CD14-positive monocyte (primary cell): ENCODE data around the gene UBE2QL1. TPM values are rescaled to one million over a fixed set of nuclear protein-coding genes. Genes with fewer than 3 reads are reported as not detected.

ENCODE experiments used
- DNase-seq, 3 donors: peaks; one replicate each; pipeline ENCODE4 v3.0.0-alpha.2; 2011 to 2022
- H2AFZ ChIP-seq: 2 replicates; pipeline ENCODE4 v1.6.0; 2012; ENCODE audit warnings: mild to moderate bottlenecking, low read depth, low read length, inconsistent platforms; ENCODE audit not compliant: insufficient read depth, poor library complexity, severe bottlenecking
- H3K27ac ChIP-seq, 2 donors: 1 replicate in 1 of 2; 2 replicates in 1 of 2; pipeline ENCODE4 v1.5.1; 2012 to 2013; ENCODE audit warnings: low read length in 2 of 2, control low read depth in 1 of 2, inconsistent platforms in 1 of 2, low read depth in 1 of 2, mild to moderate bottlenecking in 1 of 2
- H3K27me3 ChIP-seq, 2 donors: one replicate each; pipeline versions ENCODE4 v1.6.0 to v1.6.1; 2011 to 2013; ENCODE audit warnings: low read length in 2 of 2; ENCODE audit not compliant: control insufficient read depth in 2 of 2, insufficient read depth in 2 of 2
- H3K36me3 ChIP-seq, 2 donors: replicated peaks in 1 of 2; 1 replicate in 1 of 2; 2 replicates in 1 of 2; pipeline versions ENCODE4 v1.5.1 to v1.6.1; 2012 to 2013; ENCODE audit warnings: low read length in 2 of 2, control low read depth in 1 of 2, inconsistent platforms in 1 of 2, mild to moderate bottlenecking in 1 of 2; ENCODE audit not compliant: insufficient read depth in 2 of 2, control insufficient read depth in 1 of 2
- H3K4me1 ChIP-seq, 2 donors: 1 replicate in 1 of 2; 2 replicates in 1 of 2; pipeline versions ENCODE4 v1.5.1 to v1.6.1; 2012 to 2013; ENCODE audit warnings: low read length in 2 of 2, control low read depth in 1 of 2, inconsistent platforms in 1 of 2, mild to moderate bottlenecking in 1 of 2, moderate library complexity in 1 of 2; ENCODE audit not compliant: insufficient read depth in 2 of 2, control insufficient read depth in 1 of 2
- H3K4me2 ChIP-seq: replicated peaks from 2 replicates; pipeline ENCODE3; 2012; ENCODE audit warnings: low read length, moderate library complexity, mild to moderate bottlenecking; ENCODE audit not compliant: poor library complexity, severe bottlenecking; ENCODE audit errors: extremely low read depth
- H3K4me3 ChIP-seq, 3 experiments: fragments of 200-600 bp in 1 of 3; sonication (generic) in 1 of 3; replicated peaks in 1 of 3; 1 replicate in 2 of 3; 2 replicates in 1 of 3; pipeline ENCODE4 v1.5.1; 2011 to 2013; ENCODE audit warnings: low read length in 3 of 3, mild to moderate bottlenecking in 3 of 3, control low read depth in 2 of 3, low read depth in 2 of 3, inconsistent platforms in 1 of 3, moderate library complexity in 1 of 3
- H3K79me2 ChIP-seq: 2 replicates; pipeline ENCODE4 v1.6.0; 2012; ENCODE audit warnings: mild to moderate bottlenecking, control low read depth, inconsistent platforms, low read length, moderate library complexity; ENCODE audit not compliant: insufficient read depth
- H3K9ac ChIP-seq: 2 replicates; pipeline ENCODE4 v1.6.0; 2017; ENCODE audit warnings: low read length, mild to moderate bottlenecking; ENCODE audit not compliant: insufficient read depth, poor library complexity, severe bottlenecking
- H3K9me3 ChIP-seq, 2 donors: replicated peaks in 1 of 2; 1 replicate in 1 of 2; 2 replicates in 1 of 2; pipeline versions ENCODE4 v1.5.1 to v1.6.1; 2012 to 2013; ENCODE audit warnings: low read length in 2 of 2, control low read depth in 1 of 2; ENCODE audit not compliant: control insufficient read depth in 1 of 2, insufficient read depth in 1 of 2
- H4K20me1 ChIP-seq: 2 replicates; pipeline ENCODE4 v1.6.0; 2012; ENCODE audit warnings: mild to moderate bottlenecking, low read length, control low read depth, moderate library complexity; ENCODE audit not compliant: insufficient read depth
- H3K27ac Mint-ChIP-seq, 7 donors: one replicate each; pipeline ENCODE4 v1.8.0; 2020; ENCODE audit warnings: mild to moderate bottlenecking in 7 of 7, mixed read lengths in 7 of 7, moderate library complexity in 6 of 7, inconsistent platforms in 2 of 7
- H3K27me3 Mint-ChIP-seq, 3 donors: one replicate each; pipeline ENCODE4 v1.8.0; 2021 to 2022; ENCODE audit warnings: low read depth in 3 of 3, mild to moderate bottlenecking in 3 of 3, mixed read lengths in 3 of 3, moderate library complexity in 3 of 3, inconsistent platforms in 1 of 3
- H3K36me3 Mint-ChIP-seq, 2 donors: one replicate each; pipeline ENCODE4 v1.8.0; 2020; ENCODE audit warnings: mixed read lengths in 2 of 2, inconsistent platforms in 1 of 2, mild to moderate bottlenecking in 1 of 2
- H3K4me1 Mint-ChIP-seq: one replicate; pipeline ENCODE4 v1.8.0; 2020; ENCODE audit warnings: mild to moderate bottlenecking, mixed read lengths
- H3K4me3 Mint-ChIP-seq, 2 donors: one replicate each; pipeline ENCODE4 v1.8.0; 2020; ENCODE audit warnings: mild to moderate bottlenecking in 2 of 2, mixed read lengths in 2 of 2, moderate library complexity in 1 of 2
- H3K9me3 Mint-ChIP-seq, 7 donors: one replicate each; pipeline ENCODE4 v1.8.0; 2020 to 2022; ENCODE audit warnings: mixed read lengths in 7 of 7, mild to moderate bottlenecking in 6 of 7, moderate library complexity in 6 of 7, inconsistent platforms in 2 of 7
- CTCF ChIP-seq: fragments of 200-600 bp; IDR thresholded peaks from one replicate; pipeline ENCODE4 v1.8.0; 2022; ENCODE audit warnings: antibody characterized with exemption, mild to moderate bottlenecking
- WGBS: methylation state at CpG from one replicate; pipeline ENCODE4 v1.1.5; 2013; ENCODE audit warnings: missing lambda C conversion rate; ENCODE audit not compliant: insufficient coverage; 5-methylcytosine and 5-hydroxymethylcytosine counted together
- intact Hi-C, 2 donors: fragments of 100-400 bp; cut with micrococcal nuclease; formaldehyde crosslinking; loops; one replicate each; pipeline versions ENCODE4 v1.15.0 to v1.15.1; 2023
- polyA plus RNA-seq, 3 donors: library from polyadenylated mRNA; depleted of rRNA in 1 of 3; unstranded in 2 of 3; stranded (reverse) in 1 of 3; fragments of 300-500 nt in 2 of 3; fragments of >200 nt in 1 of 3; fragmentation: Illumina TruSeq in 2 of 3; gene quantifications; 1 replicate in 2 of 3; 2 replicates in 1 of 3; pipeline ENCODE4 v1.2.3, GENCODE V29; 2012 to 2021

The UBE2QL1 gene
- polyA plus RNA-seq, 3 donors = not detected

GRCh38 chr5:6430418-6431028 is 18.1 kb upstream of the UBE2QL1 start:
- no peaks in the 10 kb centered on the region for H3K36me3 ChIP-seq
- no peak overlapping the region for H3K4me2 ChIP-seq
- no peaks in the 10 kb centered on the region for H3K27me3 ChIP-seq
- no peaks in the 10 kb centered on the region for H3K79me2 ChIP-seq
- no peak for TF ChIP-seq CTCF
- H2AFZ ChIP-seq = no peak overlapping the region
- intact Hi-C loops = no loop called here
- no peak for DNase-seq
- no peaks in the 10 kb centered on the region for H3K4me1 ChIP-seq
- no peaks in the 10 kb centered on the region for H3K9me3 ChIP-seq
- Mint-ChIP-seq H3K27ac (no peak overlapping the region), H3K9me3 (peaks cover 0 to 5% (median 0%) of the 10 kb centered on the region in 7 donors), H3K4me1 (no peaks in the 10 kb centered on the region), H3K4me3 (no peak overlapping the region), H3K36me3 (no peaks in the 10 kb centered on the region), H3K27me3 (peaks cover 7 to 14% (median 12%) of the 10 kb centered on the region in 3 donors)
- H3K4me3 ChIP-seq = no peak overlapping the region
- no peak overlapping the region for H3K27ac ChIP-seq
- 93% methylated on average over 8 of the region's 10 CpGs for WGBS
- no peaks in the 10 kb centered on the region for H4K20me1 ChIP-seq
- H3K9ac ChIP-seq = no peak overlapping the region

DNA sequence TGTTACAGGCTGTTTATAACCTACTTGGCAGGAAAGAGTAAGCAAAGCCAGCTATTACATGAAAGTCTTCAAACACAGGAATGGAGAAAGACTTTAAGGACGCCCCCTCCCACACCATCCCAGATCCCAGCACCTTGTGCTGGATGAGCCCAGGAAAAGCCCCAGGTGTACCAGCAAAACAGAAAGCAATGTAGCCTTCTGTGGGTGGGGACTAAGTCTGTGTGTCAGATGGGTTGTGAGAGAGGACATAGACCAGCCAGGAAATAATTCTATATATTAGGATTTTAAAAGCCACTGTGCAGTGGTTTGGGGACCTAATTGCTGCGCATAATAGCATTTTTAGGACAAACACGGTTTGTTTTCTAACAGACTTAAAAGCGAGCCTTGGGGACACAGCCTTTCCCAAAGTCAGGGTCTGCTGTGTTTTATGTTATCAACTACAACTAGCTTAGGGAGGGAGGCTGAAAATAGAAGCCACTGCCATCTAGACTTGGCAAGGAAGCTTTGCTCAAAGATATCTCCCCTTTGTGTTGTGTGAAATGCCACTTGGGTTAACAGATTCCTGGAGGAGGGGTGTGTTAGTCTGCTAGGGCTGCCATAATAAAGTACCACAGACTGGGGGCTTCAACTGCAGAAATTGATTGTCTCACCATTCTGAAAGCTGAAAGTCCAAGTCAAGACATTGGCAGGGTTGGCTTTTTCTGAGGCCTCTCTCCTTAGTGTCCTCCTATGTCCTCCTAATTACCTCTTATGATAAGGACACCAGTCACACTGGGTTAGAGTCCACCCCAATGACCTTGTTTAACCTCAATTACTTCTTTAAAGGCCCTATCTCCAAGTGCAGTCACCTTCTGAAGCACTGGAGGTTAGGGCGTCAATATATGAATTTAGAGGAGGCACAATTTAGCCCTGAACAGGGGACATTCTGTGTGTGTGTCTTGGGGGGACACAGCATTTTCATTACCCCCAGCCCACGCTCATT is 17.2 kb upstream of the UBE2QL1 start:
- Histone ChIP-seq H3K79me2 (no peaks in the 10 kb centered on the region), H3K36me3 (no peaks in the 10 kb centered on the region), H3K9ac (no peak overlapping the region), H3K27ac (no peak overlapping the region), H2AFZ (no peak overlapping the region), H3K4me1 (no peaks in the 10 kb centered on the region), H4K20me1 (no peaks in the 10 kb centered on the region), H3K4me2 (no peak overlapping the region), H3K4me3 (no peak overlapping the region), H3K27me3 (no peaks in the 10 kb centered on the region), H3K9me3 (no peaks in the 10 kb centered on the region)
- H3K9me3 Mint-ChIP-seq = peaks cover 0 to 5% (median 0%) of the 10 kb centered on the region in 7 donors
- 100% methylated on average over 2 of the region's 6 CpGs for WGBS
- peak overlapping the region in 1 of 7 donors; percentile 35 for H3K27ac Mint-ChIP-seq
- H3K4me1 Mint-ChIP-seq = no peaks in the 10 kb centered on the region
- no peak overlapping the region for H3K4me3 Mint-ChIP-seq
- no peak for DNase-seq
- no peaks in the 10 kb centered on the region for H3K36me3 Mint-ChIP-seq
- intact Hi-C loops = no loop called here
- H3K27me3 Mint-ChIP-seq = peaks cover 7 to 15% (median 14%) of the 10 kb centered on the region in 3 donors
- TF ChIP-seq CTCF = no peak
